ENCODE measurements around the gene HILPDA. TPM values are rescaled to one million over a fixed set of nuclear protein-coding genes. Genes with fewer than 3 reads are reported as not detected.

Gene HILPDA
- total RNA-seq (14.1 and 14.4 TPM in 2 replicates), polyA plus RNA-seq (18.8 and 21.7 TPM in 2 replicates), polyA minus RNA-seq (12.3 and 12.7 TPM in 2 replicates), Bru-seq, nascent RNA (percentile 89 among the genes with signal in this experiment), BruChase-seq, experiment 1, labeled RNA remaining after a 6-hour chase (percentile 93 among the genes with signal in this experiment), BruChase-seq, experiment 2, labeled RNA remaining after a 2-hour chase (percentile 96 among the genes with signal in this experiment)
- 16.9 and 17.7 TPM in 2 replicates for polyA plus RNA-seq (2011; cell fraction: cytosol; rRNA removed)
- 14.6 and 16.2 TPM in 2 replicates for polyA plus RNA-seq (2011; cell fraction: nucleus; rRNA removed)
- 8.3 and 12.2 TPM in 2 replicates for polyA plus RNA-seq (2012)
- 12.8 TPM for polyA minus RNA-seq (2011; cell fraction: cytosol; rRNA and poly(A)+ RNA removed)
- 6.7 and 15.3 TPM in 2 replicates for polyA minus RNA-seq (2011; cell fraction: nucleus; rRNA and poly(A)+ RNA removed)
- long read RNA-seq, transcript HILPDA-202 (2 exons, 785 nt): minor isoform, 8 of 55 reads
- long read RNA-seq, transcript HILPDA-201 (2 exons, 1,349 nt): major isoform, 46 of 55 reads
- long read RNA-seq, partial matches to known transcripts: 0 of 55 reads
- long read RNA-seq, other reads (novel, unspliced or antisense): 1 of 55 reads

GRCh38 chr7:128455543-128456254, at the start of gene HILPDA:
Gene HILPDA (plus strand): TSS chr7:128455878. CDS start chr7:128457269, 1,391 bp downstream.
- H2AFZ ChIP-seq (ENCODE audit: low read depth, low read length): peak within 1 kb of the TSS; percentile 89
- POLR2A ChIA-PET: no interaction called here
- no peaks in the 10 kb centered on the region for H3K9me1 ChIP-seq (replicated peaks; ENCODE audit: control insufficient read depth, extremely low read depth, insufficient read depth, low read length)
- BruUV-seq (replicated peaks): TSS peak; percentile 77
- CTCF ChIA-PET: interaction anchor here (0.6 to 7.4 kb wide), 4 partner anchors 13 to 68 kb away, joined by 4 to 123 read pairs (median 5); no protein-coding TSS in a partner anchor
- intact Hi-C loops (cut with micrococcal nuclease) (no loop called here), dilution Hi-C loops (cut with MboI; ENCODE audit: extremely low pct_ligation_motif_present, low sequenced_read_pairs) (no loop called here)
- H3K36me3 ChIP-seq (ENCODE audit: control insufficient read depth in 2 of 2, extremely low read depth in 1 of 2, insufficient read depth in 2 of 2, low read length in 2 of 2): no peaks in the 10 kb centered on the region
- peak within 1 kb of the TSS; percentile 93 for H3K4me2 ChIP-seq (ENCODE audit: insufficient read depth, low read length)
- peak within 1 kb of the TSS; percentile 62 for H3K9ac ChIP-seq (replicated peaks; ENCODE audit: extremely low read depth, insufficient read depth, low read length)
- no peaks in the 10 kb centered on the region for H3K9me3 ChIP-seq (replicated peaks; ENCODE audit: control insufficient read depth, insufficient read depth, low read length)
- H3K27me3 ChIP-seq (ENCODE audit: control insufficient read depth in 2 of 2, insufficient read depth in 2 of 2, low read length in 2 of 2): peaks cover 2 to 12% of the 10 kb centered on the region in 2 experiments
- peaks cover 20% of the 10 kb centered on the region for H3K79me2 ChIP-seq (ENCODE audit: control insufficient read depth, insufficient read depth, low read length)
- FAIRE-seq (peak; percentile 84), DNase-seq (ENCODE audit: low read depth, low spot score) (peak; percentile 90)
- peak; percentile 7 for TF ChIP-seq MAX (IDR thresholded peaks at IDR 0.05; ENCODE audit: insufficient read depth, insufficient read length)
- TF ChIP-seq POLR2AphosphoS5 (IDR thresholded peaks at IDR 0.05; ENCODE audit: insufficient read depth, low read depth, low read length): peak; percentile 95
- no peak for TF ChIP-seq JUN (IDR thresholded peaks at IDR 0.05; ENCODE audit: borderline replicate concordance, insufficient read depth, insufficient read length, low read depth)
- no peak for TF ChIP-seq MYC (IDR thresholded peaks at IDR 0.05; ENCODE audit: low read depth, low read length)
- TF ChIP-seq EZH2 (IDR thresholded peaks at IDR 0.05; ENCODE audit: borderline replicate concordance, low read depth, low read length, severe bottlenecking): no peak
- peak; percentile 95 for TF ChIP-seq POLR2A (IDR thresholded peaks at IDR 0.05; ENCODE audit: low read depth, low read length)
- no peak for TF ChIP-seq CTCF (IDR thresholded peaks at IDR 0.05; ENCODE audit: extremely low read depth in 1 of 2, insufficient read depth in 1 of 2, low read depth in 1 of 2, low read length in 2 of 2)
- TF ChIP-seq GATA2 (IDR thresholded peaks at IDR 0.05; ENCODE audit: insufficient read depth, insufficient read length, low read depth, low read length): peak; percentile 52
- TF ChIP-seq FOS (IDR thresholded peaks at IDR 0.05; ENCODE audit: borderline replicate concordance, insufficient read depth, low read length): no peak
- peak within 1 kb of the TSS; percentile 16 to 77 (median 60) for H3K4me3 ChIP-seq (replicated peaks in 1 of 3; ENCODE audit: insufficient read depth in 1 of 3, low read depth in 1 of 3, low read length in 3 of 3)
- H4K20me1 ChIP-seq (replicated peaks; ENCODE audit: control insufficient read depth, extremely low read depth, insufficient read depth, low read length): no peaks in the 10 kb centered on the region
- peak within 1 kb of the TSS; percentile 31 for H3K27ac ChIP-seq (ENCODE audit: insufficient read depth, low read depth, low read length)
- peaks cover 29% of the 10 kb centered on the region for H3K4me1 ChIP-seq (ENCODE audit: control insufficient read depth, extremely low read depth, insufficient read depth, low read length)

Data from endothelial cell of umbilical vein (primary cell).